ENCODE data around the gene AP3S1. TPM values are rescaled to one million over a fixed set of nuclear protein-coding genes. Genes with fewer than 3 reads are reported as not detected.
"Not testable (repeated sequence)": the region's sequence is repeated elsewhere in the genome, so short reads cannot be mapped to it uniquely, and the experiment has no call there.

AP3S1 gene
- total RNA-seq, 4 donors from 2014 or later, result 31.8 to 87.2 (median 60.8) TPM

DNA sequence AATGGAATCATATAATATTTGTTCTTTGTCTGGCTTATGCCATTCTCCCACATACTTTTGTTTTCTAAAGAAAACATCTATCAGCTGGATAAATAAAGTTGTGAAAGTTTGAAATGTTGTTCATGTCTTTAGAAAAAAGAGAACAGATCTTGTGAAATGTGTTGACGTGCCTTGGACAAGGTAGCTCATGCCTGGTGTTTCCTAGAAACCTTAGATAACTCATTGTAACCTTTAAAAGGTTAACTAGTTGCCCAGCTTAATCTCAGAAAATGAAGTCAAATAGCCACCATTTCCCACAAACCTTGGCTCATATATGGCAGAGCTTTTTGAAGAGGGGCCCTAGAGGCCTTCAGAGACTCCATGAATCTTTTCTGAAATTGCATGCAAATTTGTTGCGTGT lies 40.6 kb upstream of the AP3S1 start:
- TF ChIP-seq, protein P1, sequence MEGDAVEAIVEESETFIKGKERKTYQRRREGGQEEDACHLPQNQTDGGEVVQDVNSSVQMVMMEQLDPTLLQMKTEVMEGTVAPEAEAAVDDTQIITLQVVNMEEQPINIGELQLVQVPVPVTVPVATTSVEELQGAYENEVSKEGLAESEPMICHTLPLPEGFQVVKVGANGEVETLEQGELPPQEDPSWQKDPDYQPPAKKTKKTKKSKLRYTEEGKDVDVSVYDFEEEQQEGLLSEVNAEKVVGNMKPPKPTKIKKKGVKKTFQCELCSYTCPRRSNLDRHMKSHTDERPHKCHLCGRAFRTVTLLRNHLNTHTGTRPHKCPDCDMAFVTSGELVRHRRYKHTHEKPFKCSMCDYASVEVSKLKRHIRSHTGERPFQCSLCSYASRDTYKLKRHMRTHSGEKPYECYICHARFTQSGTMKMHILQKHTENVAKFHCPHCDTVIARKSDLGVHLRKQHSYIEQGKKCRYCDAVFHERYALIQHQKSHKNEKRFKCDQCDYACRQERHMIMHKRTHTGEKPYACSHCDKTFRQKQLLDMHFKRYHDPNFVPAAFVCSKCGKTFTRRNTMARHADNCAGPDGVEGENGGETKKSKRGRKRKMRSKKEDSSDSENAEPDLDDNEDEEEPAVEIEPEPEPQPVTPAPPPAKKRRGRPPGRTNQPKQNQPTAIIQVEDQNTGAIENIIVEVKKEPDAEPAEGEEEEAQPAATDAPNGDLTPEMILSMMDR (IDR thresholded peaks at IDR 0.05), result no peak
- no peak for TF ChIP-seq POLR2A (IDR thresholded peaks at IDR 0.05)
- Histone ChIP-seq H3K36me3 (no peaks in the 10 kb centered on the region), H3K4me3 (no peak overlapping the region), H3K4me1 (no peaks in the 10 kb centered on the region), H3K27ac (no peak overlapping the region), H3K27me3 (no peaks in the 10 kb centered on the region), H3K9me3 (no peaks in the 10 kb centered on the region)
- no peak for DNase-seq
- intact Hi-C loops (cut with DNase I; ENCODE audit: low total_unique reads), result no loop called here

DNA sequence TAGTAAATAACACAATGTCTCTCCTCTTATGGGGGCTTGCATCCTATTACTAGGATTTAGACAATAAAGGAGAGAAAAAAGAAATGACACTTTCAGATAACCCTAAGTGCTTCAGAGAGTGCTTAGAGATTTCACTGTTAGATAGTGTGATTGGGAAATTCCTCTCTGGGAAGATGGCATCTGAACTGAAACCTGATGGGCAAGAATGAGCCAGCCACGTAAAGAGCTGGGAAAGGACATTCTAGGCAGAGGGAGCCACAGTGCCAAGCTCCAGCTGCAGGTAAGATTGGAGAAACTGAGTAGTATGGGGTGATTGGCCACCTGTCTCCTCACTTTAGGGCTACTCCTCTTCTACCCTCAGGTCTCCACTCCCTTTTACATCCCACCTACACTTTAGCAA lies 39.8 kb upstream of the AP3S1 start:
- intact Hi-C loops (cut with DNase I; ENCODE audit: low total_unique reads), result no loop called here
- H3K4me3 ChIP-seq, result no peak overlapping the region
- no peaks in the 10 kb centered on the region for H3K9me3 ChIP-seq
- H3K27ac ChIP-seq, result no peak overlapping the region
- H3K27me3 ChIP-seq, result no peaks in the 10 kb centered on the region
- TF ChIP-seq POLR2A (IDR thresholded peaks at IDR 0.05), result no peak
- TF ChIP-seq, protein P1 (IDR thresholded peaks at IDR 0.05), result no peak
- H3K36me3 ChIP-seq, result no peaks in the 10 kb centered on the region
- no peaks in the 10 kb centered on the region for H3K4me1 ChIP-seq
- no peak for DNase-seq

DNA sequence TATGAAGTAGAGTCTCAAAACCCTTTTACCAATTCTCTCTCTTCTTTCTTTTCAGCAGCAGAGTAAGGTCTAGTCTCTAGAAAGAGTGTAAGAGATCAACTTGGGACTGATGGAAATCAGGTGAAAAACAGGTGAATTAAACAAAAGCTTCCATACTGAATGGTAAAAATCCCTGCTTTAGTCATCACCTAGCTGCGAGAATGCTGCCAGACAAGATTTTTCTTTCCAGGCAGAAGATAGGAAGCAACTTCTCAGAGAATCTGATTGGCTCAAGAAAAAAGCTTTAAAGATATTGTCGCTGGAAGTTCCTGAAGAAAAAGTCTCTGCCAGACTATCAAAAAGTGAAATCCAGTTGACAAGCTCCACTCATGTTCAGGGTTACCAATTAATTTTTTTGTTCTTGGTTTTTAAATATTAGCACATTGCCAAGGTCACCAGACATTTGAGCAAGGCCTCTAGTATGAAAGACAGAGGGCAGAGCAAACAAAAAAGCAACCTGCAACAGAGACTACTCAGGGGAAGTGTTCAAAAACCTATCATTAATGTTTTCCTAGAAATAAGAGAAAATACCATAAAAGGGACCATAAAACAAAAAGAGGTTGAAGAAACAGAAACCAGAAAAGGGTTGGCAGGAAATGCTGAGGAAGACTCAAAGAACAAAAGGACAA lies 34.6 kb upstream of the AP3S1 start:
- H3K36me3 ChIP-seq, result no peaks in the 10 kb centered on the region
- H3K4me3 ChIP-seq, result no peak overlapping the region
- no peaks in the 10 kb centered on the region for H3K4me1 ChIP-seq
- no peak for DNase-seq
- intact Hi-C loops (cut with DNase I; ENCODE audit: low total_unique reads), result no loop called here
- H3K27ac ChIP-seq, result no peak overlapping the region
- H3K9me3 ChIP-seq, result no peaks in the 10 kb centered on the region
- TF ChIP-seq, protein P1 (IDR thresholded peaks at IDR 0.05), result no peak
- TF ChIP-seq POLR2A (IDR thresholded peaks at IDR 0.05), result no peak
- H3K27me3 ChIP-seq, result no peaks in the 10 kb centered on the region

DNA sequence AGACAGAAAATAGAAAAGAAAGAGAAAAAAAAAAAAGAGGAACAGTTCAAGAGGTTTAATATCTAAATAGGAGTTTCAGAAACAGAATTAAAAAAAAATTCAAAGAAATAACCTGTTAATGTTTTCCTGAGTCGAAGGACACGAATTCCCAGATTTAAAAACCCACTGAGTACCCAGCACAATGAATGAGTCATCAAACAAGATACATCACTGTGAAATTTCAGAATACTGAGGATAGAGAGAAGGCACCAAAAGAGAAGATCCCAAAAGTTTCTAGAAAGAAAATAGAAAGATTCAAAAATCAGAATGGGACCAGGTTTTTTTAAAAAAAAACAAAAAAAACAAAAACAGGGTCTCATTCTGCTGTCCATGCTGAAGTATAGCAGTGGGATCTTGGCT lies 34.1 kb upstream of the AP3S1 start:
- intact Hi-C loops (cut with DNase I; ENCODE audit: low total_unique reads), result no loop called here
- H3K4me3 ChIP-seq, result no peak overlapping the region
- H3K27me3 ChIP-seq, result no peaks in the 10 kb centered on the region
- no peak for DNase-seq
- H3K4me1 ChIP-seq, result no peaks in the 10 kb centered on the region
- H3K9me3 ChIP-seq, result no peaks in the 10 kb centered on the region
- H3K27ac ChIP-seq, result no peak overlapping the region
- TF ChIP-seq POLR2A (IDR thresholded peaks at IDR 0.05), result no peak
- TF ChIP-seq, protein P1 (IDR thresholded peaks at IDR 0.05), result no peak
- no peaks in the 10 kb centered on the region for H3K36me3 ChIP-seq

DNA sequence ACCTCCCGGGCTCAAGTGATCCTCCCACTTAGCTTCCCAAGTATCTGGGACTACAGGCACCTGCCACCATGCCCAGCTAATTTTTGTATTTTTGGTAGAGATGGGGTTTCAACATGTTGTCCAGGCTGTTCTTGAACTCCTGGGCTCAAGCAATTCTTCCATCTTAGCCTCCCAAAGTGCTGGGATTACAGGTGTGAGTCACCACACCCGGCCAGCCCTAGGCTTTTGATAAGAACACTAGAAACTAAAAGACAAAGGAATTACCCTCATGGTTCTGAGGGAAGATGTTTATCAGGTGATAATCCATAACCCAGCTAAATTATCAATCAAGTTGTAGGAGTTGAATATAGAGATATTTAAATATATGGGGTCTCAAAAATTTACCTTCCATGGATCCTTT lies 33.7 kb upstream of the AP3S1 start:
- H3K27me3 ChIP-seq; H3K4me3 ChIP-seq; intact Hi-C loops (cut with DNase I; ENCODE audit: low total_unique reads); DNase-seq; H3K9me3 ChIP-seq; H3K4me1 ChIP-seq; H3K36me3 ChIP-seq; H3K27ac ChIP-seq: not testable (repeated sequence)

DNA sequence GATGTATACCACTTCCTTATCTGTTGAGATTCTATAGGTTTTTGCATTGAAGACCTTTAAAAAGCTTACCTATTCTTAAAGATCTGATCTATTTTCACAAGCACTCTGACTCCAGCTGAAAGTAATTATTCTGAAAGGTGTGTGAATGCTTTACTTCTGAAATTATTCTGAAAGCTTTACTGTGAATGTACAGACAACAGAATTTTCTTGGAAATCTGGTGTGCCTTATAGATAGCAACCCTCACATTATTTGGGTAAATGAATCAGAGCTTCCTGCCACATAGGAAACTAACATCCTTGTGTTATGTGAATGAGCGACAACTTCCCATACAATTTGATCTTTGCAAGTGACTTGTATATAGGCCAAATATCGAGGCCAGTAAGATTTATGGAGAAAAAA lies 31.8 kb upstream of the AP3S1 start:
- H3K27me3 ChIP-seq, result no peaks in the 10 kb centered on the region

More for the DNA sequence above, 31.8 kb upstream of the AP3S1 start:
- no peaks in the 10 kb centered on the region for H3K9me3 ChIP-seq
- TF ChIP-seq, protein P1 (IDR thresholded peaks at IDR 0.05), result no peak
- no peak for TF ChIP-seq POLR2A (IDR thresholded peaks at IDR 0.05)
- H3K27ac ChIP-seq, result no peak overlapping the region
- no peak for DNase-seq
- H3K36me3 ChIP-seq, result no peaks in the 10 kb centered on the region
- intact Hi-C loops (cut with DNase I; ENCODE audit: low total_unique reads), result no loop called here
- no peak overlapping the region for H3K4me3 ChIP-seq
- H3K4me1 ChIP-seq, result no peaks in the 10 kb centered on the region

Measured in uterus (tissue), 4 donors.